ENCODE results near the gene RACK1. TPM values are rescaled to one million over a fixed set of nuclear protein-coding genes. Genes with fewer than 3 reads are reported as not detected.

RACK1 gene
- total and polyA plus RNA-seq, 8 donors, result 1,244 to 3,083 (median 2,960) TPM

GRCh38 chr5:181221792-181222629, 21.7 kb downstream of the RACK1 start:
- intact Hi-C loops (cut with DNase I), result no loop called here
- ATAC-seq (peak; percentile 63), DNase-seq (peak; percentile 91 to 94 (median 93))
- peak overlapping the region; percentile 74 to 78 for H3K4me3 ChIP-seq
- no peaks in the 10 kb centered on the region for H3K9me3 ChIP-seq
- peaks cover 0 to 10% of the 10 kb centered on the region in 2 donors for H3K27me3 ChIP-seq
- peak overlapping the region; percentile 97 to 100 for H3K27ac ChIP-seq
- H3K36me3 ChIP-seq, result peaks cover 0 to 4% of the 10 kb centered on the region in 2 donors
- TF ChIP-seq CTCF (IDR thresholded peaks at IDR 0.05), result no peak
- H3K4me1 ChIP-seq, result peaks cover 4 to 52% of the 10 kb centered on the region in 2 donors

- Histone ChIP-seq H3K4me3 (no peak overlapping the region), H3K36me3 (no peaks in the 10 kb centered on the region), H3K4me1 (peaks cover 4 to 59% of the 10 kb centered on the region in 2 donors), H3K27me3 (peaks cover 0 to 18% of the 10 kb centered on the region in 2 donors), H3K9me3 (no peaks in the 10 kb centered on the region), H3K27ac (peak overlapping the region in 1 of 2 donors; percentile 100)
- TF ChIP-seq CTCF (IDR thresholded peaks at IDR 0.05), result no peak
- ATAC-seq, result no peak
- intact Hi-C loops (cut with DNase I), result no loop called here
- peak in 2 of 4 donors; percentile 23 to 34 for DNase-seq
These were observed 22.5 kb downstream of the RACK1 start for GRCh38 chr5:181221105-181221791.

GRCh38 chr5:181220178-181220515, 23.6 kb downstream of the RACK1 start:
- TF ChIP-seq CTCF (IDR thresholded peaks at IDR 0.05), result no peak
- Histone ChIP-seq H3K27me3 (peaks cover 0 to 23% of the 10 kb centered on the region in 2 donors), H3K36me3 (no peaks in the 10 kb centered on the region), H3K9me3 (no peaks in the 10 kb centered on the region), H3K27ac (no peak overlapping the region), H3K4me1 (peaks cover 4 to 53% of the 10 kb centered on the region in 2 donors), H3K4me3 (no peak overlapping the region)
- DNase-seq (peak in 1 of 4 donors; percentile 28), ATAC-seq (no peak)
- intact Hi-C loops (cut with DNase I), result no loop called here

GRCh38 chr5:181219262-181220177, 24.2 kb downstream of the RACK1 start:
- Histone ChIP-seq H3K27me3 (peaks cover 0 to 23% of the 10 kb centered on the region in 2 donors), H3K36me3 (no peaks in the 10 kb centered on the region), H3K4me3 (no peak overlapping the region), H3K4me1 (peaks cover 3 to 47% of the 10 kb centered on the region in 2 donors), H3K27ac (no peak overlapping the region), H3K9me3 (no peaks in the 10 kb centered on the region)
- no peak for ATAC-seq
- DNase-seq, result peak in 1 of 4 donors; percentile 28
- intact Hi-C loops (cut with DNase I), result no loop called here
- no peak for TF ChIP-seq CTCF (IDR thresholded peaks at IDR 0.05)
